EH (cell line): ENCODE data around the gene DAZAP1.

Experiments
- DNase-seq: peaks from one replicate; pipeline ENCODE4 v3.0.0-alpha.2; 2015; ENCODE audit warnings: low read depth

DAZAP1 gene

DNA sequence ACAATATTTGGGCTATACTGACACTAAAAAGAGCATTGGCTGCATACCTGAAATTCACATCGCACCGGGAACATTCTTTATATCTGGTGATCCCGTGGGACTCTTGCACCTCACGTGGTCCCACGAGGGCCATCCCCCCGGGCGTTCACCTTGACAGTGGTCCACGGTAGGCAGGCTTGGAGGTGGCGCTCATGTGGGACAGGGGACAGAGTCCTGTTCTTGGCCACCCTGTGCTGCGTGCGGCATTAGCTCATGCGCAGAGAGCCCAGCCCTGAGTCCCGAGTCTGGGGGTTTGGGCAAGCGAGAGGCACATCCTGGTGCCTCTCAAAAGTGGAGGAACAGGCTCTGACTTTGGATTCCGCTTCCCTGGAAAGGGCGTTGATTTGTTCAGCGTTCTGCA is 13.5 kb upstream of the DAZAP1 start:
- DNase-seq = no peak

DNA sequence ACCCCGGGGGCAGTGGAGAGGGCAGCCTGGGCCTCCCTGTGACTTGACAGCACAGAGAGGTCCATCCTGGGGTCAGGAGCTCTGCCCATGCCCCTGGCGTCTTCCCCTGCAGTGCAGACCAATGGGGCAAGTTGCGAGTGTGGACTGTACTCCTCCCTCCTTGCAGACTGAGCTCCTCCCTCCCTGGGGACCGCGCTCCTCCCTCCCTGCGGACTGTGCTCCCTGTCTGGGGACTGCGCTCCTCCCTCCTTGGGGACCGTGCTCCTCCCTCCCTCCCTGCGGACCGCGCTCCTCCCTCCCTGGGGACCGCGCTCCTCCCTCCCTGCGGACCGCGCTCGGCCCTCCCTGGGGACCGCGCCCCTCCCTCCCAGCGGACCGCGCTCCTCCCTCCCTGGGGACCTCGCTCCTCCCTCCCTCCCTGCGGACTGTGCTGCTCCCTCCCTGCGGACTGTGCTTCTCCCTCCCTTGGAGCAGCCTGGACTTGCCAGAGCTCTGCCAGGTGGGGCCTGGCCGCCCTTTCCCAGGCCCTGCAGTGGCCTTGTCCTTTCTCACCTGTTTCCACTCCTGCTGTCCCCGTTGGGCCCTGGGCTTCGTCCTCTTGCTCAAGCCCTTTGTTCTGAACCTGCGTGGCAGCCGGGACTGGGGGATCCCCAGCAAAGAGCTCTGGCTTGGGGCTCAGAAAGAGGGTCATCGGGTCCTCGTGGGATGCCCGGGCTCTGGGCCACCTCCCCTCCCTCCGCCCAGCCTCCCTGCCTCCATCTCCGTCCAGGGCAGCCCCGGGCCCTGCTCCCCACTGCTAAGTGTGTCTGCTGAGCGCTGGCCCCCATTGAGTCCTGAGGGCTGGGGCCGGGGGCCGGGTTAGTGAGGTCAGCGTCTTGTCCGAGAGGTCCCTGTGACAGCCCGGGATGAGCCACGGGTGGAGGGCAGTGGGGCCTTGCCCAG is 12.9 kb upstream of the DAZAP1 start:
- DNase-seq = no peak

DNA sequence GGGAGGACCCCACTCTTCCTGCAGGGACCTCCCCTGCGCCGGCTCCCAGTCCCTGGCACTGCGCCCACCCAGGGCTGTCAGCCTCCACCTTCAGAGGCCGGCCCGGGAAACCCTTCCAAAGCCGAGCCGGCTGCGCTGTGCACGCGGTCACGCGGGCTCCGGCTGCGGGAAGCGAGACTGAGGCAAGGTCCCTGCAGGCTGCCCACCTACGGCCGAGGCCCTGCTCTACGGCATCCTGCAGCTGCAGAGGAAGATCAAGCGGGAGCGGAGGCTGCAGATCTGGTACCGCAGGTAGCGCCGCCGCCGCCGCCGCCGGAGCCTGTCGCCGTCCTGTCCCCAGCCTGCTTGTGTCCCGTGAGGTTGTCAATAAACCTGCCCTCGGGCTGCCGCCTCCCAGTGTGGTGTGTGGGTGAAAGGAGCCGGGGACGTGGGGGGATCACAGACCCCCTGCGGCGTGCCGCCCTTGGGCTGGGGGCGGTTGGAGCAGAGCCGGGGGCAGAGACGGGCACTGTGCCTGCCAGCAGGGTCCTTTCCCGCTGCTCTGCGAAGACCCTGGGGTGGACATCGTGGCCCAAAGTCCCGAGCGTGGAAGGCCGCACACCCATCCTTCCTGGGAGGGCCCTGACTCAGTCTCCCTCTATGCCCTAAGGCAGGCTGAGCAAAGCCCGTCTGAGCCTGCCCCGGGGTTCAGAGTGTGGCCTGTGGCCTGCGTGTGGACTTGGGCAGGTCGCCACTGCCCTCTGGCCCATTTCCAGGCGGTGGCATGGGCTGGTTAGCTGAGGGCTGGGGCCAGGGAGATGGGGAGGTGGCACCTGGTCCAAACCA is 12.0 kb upstream of the DAZAP1 start:
- DNase-seq = no peak

DNA sequence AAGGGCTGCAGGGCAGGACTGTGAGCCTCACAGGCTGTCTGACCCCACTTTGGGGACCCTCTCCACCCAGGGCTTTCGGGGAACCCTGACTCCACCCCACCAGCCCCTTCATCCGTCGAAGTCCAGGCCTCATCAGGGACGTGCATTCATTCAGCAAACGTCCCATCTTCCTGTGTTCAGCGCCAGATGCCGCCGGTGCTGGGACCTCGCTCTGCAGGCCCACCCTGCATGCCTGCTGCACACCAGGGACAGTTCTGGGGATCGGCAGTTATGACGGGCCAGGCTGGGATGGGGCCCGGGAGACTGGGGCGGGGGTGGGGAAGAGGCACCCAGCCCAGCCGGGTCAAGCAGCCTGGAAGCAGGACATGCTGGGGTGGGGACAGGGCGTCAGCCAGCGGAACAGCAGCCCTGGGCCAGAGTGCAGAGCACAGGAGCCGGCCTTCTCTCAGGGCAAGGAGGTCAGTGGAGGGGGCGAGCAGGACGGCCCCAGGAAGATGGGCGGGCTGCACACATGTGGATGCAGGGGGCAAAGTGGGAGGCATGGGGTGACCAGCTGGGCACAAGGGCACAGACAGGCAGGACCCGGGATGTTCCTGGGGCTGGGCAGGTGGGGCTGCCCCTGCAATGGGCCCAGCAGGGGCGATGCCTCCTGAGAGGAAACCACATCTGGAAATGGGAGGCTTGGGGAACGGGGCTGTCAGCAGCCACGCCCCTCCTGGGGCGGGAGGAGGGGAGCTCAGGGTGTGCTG is 11.2 kb upstream of the DAZAP1 start:
- DNase-seq = no peak

DNA sequence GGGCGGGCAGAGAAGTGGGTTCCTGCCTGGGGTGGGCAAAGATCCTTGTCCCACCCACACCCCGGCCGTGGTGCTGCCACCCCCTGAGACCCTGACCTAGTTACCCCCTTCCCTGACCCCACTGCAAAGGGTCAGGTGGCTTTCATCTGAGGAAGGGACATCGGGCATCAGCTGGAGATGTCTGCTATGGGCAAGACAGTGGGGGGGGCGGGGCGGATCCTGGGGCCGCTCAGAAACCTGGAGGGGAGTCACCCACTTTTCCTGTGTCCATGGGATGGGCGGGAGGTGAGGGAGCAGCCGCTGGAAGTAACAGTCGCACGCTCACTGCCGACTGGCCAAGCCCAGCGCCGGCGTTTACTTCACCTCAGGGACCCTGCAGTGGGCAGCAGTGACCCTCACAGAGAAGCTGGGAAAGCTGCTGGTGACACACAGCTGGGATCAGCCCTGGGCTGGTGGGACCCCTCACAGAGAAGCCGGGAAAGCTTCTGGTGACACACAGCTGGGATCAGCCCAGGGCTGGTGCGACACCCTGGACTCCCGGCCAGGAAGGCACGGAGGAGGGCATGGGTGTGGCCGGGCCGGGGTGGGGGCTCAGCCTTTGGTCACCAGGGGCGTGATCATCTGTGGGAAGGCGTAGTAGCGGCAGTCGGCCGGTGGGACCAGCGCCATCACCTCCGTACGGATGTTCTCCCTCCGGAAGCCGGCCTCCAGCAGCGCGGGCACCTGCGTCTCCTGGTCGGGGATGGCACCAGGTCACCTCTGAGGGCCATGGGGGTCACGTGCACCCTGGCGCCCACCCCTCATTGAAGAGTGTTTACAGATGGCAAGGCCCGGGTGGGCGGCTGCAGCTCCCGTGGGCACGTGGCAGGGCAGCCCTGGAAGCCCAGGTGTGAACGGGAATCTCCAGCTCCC is 10.4 kb upstream of the DAZAP1 start:
- DNase-seq = no peak

DNA sequence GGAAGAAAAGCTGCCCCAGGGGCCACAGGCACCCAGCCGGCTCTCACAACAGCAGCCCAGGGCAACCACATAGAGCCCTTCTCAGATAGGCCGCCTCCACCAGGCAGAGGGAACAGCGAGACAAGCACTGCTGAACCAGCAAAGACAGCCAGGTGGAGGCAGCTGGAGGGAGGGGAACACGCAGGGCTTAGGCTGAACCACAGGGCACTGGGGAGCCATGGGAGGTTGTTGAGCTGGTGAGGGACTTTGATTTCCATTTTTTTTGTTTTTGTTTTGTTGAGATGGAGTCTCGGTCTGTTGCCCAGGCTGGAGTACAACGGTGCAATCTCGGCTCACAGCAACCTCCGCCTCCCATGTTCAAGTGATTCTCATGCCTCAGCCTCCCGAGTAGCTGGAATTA is 9.5 kb upstream of the DAZAP1 start:
- no peak for DNase-seq

DNA sequence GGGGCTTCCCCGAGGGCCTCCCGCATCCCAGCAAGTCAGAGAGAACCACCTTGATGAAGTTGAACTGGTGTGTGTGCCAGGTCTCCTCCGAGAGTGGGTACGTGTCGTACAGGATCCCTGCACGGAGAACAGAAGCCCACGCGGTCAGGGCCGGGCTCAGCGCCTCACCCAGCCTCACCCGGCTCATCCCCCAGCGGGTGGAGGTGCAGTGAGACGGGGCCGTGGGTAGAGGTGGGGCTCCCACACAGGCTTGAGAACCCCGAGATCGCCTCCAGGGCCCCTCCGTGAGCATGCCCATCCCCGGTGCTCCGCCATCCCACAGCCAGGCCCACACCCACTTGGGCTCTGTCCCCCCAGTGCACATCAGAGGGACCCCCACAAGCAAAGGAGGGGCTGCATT is 8.3 kb upstream of the DAZAP1 start:
- DNase-seq = no peak

DNA sequence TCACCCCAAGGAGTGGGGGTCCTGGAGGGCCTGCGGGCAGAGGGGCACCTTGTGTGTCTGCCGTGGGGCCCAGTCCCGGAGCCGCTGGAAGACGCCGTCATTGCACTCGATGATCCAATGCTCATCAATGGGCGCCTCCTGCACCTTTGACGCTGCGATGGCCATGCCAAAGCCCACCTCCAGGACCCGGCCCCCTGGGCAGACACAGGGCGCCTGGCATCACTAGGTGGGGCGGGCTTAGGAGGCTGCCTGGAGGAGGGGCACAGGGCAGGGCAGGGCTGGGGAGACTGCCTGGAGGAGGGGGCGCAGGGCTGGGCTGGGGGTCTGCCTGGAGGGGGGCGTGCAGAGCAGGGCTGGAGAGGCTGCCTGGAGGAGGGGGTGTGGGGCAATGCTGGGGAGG is 7.6 kb upstream of the DAZAP1 start:
- no peak for DNase-seq

DNA sequence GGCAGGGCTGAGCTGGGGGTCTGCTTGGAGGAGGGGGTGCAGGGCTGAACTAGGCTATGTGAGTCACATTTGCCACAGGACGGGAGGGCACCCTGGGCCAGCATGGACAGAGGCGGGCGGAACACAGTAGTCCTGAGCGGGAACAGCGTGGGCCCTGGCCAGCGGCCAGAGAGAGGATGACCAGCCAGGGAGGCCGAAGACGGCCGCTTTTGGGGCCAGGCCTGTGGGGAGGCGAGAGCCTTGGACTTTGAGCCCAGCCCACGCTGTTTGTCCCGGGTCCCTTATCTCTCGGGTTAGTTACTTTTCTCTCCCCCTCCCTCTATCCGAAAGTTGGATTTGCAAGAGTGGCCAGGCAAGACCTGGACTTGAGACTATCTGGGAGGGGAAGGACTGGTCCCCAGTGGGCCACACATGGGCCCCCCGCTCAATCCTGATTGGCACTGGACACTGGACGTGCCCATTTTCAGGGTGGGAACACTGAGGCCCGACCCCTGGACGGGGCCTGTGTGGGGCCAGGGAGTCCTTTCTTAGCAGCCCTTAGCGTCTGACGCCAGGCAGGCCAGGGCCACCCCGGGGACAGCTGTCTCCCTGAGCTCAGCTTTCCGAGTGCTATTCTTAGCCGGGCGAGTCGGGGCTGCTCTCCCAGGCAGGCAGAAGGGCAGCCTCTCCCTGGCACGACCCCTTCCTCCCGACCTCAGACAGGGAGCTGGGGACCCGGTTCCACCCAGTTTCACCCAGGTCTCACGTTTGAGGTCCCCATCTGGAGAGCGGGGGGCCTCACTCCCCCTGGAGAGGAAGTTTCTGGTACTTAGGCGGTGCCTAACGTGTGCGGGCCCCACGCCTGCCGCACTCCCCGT is 6.9 kb upstream of the DAZAP1 start:
- peak; percentile 53 for DNase-seq

DNA sequence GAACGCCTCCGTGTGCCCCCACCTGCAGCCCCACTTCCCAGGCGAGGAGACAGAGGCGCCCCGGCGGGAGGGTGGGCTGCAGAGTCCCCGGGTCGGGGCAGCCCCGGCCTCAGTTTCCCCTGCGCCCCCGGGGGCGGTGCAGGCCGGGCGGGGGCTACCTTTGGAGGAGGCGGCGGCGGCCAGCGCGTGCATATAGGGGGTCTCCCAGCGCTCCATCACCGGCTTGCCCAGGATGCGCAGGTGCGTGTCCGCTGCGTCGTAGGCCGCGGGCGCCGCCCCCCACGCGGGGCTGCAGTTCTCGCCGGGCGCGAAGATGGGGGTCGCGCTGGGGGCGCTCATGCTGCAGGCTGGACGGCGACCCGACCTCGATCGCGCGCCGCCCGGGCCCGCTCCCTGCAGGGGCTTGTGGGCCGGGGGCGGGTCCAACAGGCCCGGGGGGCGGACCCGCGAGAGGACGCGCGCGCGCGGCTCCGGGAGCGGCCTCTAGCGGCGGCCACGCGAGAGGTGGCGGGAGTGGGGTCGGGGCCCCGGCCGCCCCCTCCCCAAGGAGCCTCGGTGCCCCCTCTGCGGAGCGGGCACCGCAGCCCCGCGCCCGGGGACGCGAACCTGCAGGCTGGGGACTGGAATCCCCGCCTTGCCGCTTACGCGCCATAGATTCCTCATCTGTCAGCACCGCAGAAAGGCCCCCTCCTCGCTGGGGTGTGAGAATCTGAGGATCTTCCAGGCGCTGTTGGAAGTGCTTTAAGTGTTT is 6.1 kb upstream of the DAZAP1 start, which contains the start of gene GAMT:
GAMT (minus strand) TSS at position 405 of the 751 bp plus-strand sequence; CDS start at position 339, 66 bp downstream.
- peak; percentile 49 for DNase-seq

DNA sequence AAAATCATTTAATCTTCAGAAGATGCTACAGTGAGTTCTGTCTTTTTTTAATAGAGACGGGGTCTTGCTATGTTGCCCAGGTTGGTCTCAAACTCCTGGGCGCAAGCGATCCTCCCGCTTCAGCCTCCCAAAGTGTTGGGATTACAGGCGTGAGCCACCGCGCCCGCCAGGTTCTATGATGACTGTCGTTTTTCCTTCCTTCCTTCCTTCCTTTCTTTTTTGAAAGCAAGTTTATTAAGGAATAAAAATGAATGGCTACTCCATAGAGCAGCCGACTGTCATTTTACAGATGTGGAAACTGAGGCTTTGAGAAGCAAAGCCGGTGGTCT is 5.5 kb upstream of the DAZAP1 start:
- DNase-seq = no peak

DNA sequence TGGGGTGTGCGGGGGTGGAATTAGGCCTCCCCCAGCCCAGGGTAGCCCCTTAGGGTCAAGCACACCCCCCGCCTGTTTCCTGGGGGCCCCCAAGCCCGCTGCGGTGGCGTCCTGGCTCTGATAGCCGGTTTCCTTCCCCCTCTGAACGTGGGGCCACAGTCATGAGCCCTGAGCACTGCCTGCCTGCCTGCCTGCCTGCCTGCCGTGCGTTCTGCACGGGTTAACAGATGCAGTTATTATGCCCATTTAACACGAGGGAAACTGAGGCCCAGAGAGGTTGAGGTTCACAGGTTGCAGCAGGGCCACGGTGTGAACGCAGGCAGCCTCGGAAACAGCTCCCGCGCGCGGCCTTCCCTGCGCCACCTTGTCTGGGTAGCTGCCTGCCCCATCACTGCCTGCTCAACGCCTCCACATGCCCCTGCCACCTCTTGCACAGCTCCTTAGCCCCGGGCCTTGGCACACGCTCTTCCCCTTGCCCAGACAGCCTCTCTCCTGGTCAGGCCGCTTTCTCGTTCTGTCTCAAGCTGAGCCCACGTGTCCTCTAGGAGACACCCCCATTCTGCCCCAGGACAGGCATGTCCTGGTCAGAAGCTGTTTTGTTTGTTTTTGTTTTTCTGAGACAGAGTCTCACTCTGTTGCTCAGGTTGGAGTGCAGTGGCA is 4.8 kb upstream of the DAZAP1 start:
- no peak for DNase-seq

DNA sequence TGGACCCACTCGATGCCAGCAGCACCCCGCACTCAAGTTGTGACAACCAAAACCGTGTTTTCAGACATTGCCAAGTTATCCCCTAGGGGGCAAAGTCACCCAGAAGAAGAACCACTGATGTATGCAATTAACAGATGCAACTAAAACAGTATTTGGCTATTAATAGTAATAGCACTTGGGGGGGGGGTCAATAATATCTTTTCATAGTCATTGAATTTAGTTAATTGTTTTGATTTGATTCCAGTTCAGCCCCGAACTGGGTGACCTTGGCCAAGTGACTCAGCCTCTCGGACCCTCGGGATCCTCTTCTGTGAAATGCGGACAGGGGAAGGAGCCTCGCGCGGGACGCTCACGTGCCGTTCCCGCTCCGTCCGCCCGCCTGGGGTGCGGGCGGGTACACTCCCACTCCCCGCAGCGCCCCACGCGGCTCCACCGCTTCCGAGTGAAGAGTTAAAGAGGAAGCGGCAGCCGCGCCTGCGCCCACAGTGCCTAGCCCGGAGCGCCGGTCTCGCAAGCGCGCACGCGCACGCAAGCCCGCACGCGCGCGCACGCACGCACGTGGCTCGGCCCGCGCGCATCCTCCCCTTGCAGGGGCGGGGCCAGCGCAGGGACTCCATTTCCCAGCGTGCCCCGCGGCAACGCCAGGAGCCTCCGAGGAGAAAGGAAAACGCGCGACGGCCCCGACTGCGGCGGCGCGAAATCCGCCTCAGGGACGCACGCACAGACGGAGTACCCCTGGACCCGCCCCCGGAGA is 435 bp upstream of the DAZAP1 start:
- DNase-seq = peak; percentile 98

DNA sequence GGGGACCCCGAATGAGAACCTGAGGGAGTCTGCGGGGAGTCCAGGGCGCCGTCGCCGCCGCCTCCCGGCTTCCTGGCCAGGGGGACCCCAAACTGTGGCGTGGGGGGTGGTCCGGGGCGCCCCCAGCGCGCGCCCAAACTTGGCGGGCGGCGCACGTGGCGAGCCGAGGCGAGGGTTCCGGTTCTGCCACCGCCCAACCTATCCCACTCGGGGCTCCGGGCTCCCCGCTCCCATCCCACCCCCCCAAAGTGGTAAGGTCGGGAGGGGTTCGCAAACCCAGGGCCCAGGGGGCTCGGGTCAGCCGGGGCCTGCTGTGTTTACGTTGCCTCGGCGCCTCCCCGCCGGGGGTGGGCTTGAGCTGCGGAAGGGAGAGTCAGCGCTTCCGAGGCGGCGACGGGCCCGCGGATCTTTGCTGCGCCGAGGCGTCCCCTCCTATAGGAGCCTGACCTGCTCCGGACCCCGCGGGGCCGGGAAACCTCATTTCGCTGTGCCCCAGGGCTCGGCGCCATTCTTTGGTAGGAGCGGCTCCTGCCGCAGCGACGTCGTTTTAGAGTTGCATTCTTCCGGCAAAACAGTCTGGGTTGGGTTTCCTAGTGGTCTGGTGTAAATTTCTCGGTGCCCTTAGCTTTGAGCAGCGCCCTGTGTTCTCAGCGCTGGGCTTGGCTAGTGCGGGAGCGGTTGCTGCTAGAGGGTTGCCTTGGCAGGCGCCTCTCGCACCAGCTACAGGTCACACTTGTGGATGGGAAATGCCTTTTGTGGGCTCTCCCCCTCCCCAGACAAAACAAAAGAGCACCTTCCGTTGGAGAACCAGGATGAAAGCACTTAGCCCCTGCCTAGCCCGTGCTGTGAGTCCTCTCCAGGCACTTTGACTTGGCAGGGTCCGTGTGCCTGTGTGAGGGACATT is 1.2 kb downstream of the DAZAP1 start:
- DNase-seq = peak; percentile 70

DNA sequence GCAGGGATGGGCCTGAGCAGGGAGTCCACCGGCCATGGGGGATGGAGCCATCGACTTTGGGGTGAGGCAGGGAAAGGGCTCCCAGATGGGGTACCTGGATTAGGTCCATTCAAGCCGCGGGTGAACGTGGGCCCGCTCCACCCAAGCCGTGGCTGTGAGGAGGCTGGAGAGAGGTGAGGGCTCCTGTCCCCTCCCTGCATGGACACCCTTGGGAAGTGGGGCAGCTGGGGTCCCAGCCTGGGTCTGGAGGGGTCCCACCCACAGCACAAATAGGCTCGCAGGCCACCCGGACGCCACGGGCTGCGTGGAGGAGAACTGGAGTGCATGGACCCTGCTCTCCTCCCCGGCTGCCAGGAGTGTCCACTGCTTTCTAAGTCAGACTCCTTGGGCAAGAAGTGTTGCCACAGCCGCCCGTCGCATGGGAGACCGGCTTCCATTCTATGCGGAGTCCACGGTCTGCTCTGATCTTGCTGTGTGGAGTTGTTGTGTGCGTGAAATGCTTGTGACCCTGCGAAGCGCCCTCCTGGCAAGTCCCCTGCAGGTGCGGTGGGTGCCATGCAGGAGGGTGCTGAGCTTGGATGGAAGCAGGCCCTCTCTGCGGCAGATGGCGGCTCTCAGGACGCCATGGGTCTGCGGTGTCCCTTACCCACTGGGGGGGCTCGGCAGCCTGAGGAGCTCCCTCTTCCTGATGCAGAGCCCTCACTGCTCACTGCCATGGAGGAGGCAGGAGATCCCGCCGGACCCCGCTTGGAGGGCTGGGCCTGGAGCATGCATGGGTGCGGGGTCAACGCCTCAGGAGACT is 2.0 kb downstream of the DAZAP1 start:
- DNase-seq = no peak

DNA sequence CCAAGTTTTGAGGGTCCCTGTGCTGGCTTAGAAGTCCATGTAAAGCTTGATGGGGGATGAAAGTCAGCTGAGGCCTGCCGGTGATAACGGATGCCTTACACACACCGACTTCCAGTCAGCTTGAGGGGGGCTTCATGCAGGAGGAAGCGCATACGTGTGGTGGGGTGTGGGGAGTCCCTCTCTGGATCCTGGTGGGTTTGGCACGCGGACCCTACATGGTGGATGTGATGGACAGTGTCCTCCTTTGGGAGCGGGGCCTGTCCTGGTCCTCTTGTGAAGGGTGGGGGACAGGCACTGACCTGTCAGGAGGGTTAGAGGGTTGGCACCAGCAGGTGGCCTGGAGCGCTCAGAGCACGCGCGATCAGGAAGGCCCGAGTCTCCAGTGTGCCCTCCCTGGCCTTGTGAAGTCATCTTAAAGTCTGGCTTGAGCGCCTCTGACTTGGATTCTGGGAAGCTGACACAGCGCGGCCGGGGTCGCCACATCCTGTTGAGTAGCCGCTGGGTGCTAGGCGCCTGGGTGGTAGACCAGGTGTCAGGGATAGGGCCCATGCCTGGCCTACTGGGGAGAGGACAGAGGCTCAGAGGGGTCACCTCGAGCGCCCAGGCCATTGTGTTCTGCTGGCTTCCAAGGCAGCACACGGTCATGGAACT is 2.9 kb downstream of the DAZAP1 start:
- peak; percentile 41 for DNase-seq
